ENCODE measurements around the gene FAM184A.

- no peak for TF ChIP-seq CTCF (optimal IDR thresholded peaks at IDR 0.05 in 1 of 3, IDR thresholded peaks at IDR 0.05 in 1 of 3, conservative IDR thresholded peaks at IDR 0.05 in 1 of 3; ENCODE audit: extremely low read depth in 1 of 3, insufficient read depth in 2 of 3, low read length in 3 of 3)
- no peak for TF ChIP-seq EZH2 (IDR thresholded peaks at IDR 0.05; ENCODE audit: low read length)
These were observed 29.6 kb upstream of the FAM184A start for GRCh38 chr6:119108076-119108475.

All from keratinocyte (primary cell).